Measurements from ENCODE around the gene TP53INP2.
"Not testable (repeated sequence)": the region's sequence is repeated elsewhere in the genome, so short reads cannot be mapped to it uniquely, and the experiment has no call there.

Gene TP53INP2

DNA sequence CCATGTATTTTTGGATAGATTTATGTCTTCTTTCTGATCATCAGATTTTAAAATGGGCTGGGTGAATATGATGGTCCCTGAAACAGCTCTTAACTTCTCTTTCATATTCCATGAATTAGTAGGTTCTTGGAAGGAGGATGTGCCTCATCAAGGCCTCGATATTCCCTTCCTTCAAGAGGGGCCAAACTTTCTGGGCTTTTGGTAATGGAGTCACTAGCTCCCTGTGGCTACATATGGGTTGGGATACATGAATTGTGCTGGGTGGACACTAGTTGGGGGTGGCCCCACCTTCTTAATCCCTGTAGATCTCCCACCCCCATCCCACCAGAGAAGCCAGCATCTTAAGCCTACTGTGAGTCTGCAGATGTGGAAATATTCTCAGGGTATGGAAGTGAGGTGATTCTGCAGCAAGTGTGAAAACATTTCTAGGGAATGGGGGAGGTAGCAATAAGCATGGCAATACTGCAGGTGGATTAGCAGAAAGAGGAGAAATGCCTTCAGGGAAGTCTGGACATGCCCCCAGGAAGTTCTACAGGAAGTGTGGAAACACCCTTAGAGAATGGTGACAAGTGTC is 2.2 kb downstream of the TP53INP2 start:
- no peak for DNase-seq

DNA sequence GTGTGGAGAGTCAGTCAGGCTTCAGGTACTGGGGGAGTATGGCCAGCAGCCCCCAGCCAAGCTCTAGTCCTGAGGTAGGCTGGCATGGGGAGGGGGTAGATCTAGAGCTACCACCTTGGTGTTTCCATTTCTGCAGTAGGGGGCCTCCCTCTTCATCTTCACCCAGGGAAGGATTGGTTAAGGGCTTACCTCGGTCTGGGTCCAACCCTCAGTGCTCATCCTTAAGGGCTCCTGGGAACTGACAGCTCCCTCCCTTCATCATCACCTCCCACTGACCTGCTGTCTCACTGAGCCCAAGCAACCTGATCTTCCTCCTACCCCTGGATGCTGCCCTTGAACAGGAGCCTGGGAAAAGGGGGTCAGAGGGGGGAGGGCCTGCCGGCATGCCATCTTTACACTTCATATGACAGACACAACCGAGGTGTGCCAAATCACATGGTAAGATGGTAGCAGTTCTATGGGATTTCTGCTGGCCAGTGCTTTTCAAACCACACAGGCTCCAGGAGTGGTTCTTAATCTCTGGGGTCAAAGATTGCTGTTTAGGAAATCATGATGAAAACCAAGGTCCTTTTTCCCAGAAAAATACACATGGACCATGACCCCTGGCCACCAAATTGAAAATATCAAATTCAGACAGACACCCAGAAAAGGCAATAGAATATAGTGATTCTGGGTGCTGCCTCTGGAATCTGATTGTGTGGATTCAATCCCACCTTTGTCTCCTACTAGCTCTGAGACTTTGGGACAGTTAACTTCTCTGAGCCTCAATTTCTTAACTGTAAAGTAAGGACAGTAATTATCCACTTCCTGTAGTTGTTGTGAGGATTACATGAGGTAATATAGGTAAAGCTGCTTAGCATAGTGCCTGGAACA is 3.0 kb downstream of the TP53INP2 start:
- DNase-seq = no peak

GRCh38 chr20:34708621-34709043 is 4.5 kb downstream of the TP53INP2 start:
- peak; percentile 31 for DNase-seq

- DNase-seq = peak; percentile 55
These were observed 5.1 kb downstream of the TP53INP2 start for GRCh38 chr20:34709044-34709830.

DNA sequence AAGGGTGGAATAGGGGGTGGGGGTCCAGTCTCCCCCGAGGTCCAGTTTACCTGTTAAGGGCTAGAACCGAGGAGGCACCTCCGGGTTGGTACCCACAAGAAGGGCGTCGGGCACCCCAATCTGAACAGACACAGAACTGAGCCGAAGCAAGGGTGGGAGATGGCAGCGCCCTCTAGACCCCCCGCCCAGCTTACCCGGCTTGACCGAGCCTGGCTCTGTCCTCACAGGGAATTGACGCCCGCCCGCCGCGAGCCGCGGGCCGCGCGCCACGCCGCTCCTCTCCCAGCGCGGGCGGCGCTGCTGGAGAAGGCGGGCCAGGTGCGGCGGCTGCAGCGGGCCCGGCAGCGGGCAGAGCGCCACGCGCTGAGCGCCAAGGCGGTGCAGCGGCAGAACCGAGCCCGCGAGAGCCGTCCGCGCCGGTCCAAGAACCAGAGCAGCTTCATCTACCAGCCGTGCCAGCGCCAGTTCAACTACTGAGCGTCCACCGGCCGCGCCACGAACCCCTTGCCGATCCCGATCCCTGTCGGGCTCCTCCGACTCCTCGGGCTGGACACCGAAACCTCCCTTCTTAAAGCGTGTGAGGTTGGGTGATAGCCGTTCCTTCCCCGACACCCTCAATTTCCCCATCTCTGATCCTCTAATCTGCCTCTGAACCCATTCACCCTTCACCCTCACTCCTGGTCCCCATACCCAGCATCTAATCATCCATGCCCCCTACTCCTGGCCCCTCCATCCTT is 5.9 kb downstream of the TP53INP2 start:
- peak; percentile 51 for DNase-seq

GRCh38 chr20:34710568-34710839 is 6.4 kb downstream of the TP53INP2 start:
- no peak for DNase-seq

DNA sequence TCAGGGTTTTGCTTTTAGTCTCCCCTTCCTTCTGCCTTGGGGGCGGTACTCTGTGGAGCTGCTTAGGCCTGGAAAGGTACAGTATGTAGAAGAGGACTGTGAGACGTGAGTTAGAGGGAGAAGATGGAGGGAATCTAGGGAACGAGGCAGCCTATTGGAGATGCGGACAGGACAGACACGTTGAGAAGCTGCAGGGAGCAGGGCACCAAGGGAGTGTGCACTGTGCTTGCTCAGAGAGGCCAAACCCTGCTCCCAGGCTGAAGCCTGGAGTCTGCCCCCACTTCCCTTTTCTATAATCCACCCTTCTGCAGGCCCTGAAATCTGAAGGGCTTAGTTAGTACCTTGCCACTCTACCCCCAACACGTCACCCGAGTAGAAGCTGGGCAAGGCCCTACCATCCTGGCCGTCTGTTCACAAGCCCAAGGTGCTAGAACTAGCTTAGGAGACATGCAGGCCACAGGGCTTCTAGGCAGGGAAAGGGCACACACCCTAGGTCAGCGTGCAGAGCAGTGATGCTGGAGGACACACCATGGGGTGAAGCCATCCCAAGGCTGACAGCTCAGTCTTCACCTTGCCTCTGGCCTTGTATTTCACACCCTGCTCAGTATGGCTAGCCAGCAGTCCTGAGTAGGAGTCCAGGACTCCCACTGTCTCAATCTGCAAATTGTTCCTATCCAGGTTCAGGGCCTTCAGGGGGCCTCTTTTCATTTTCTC is 6.9 kb downstream of the TP53INP2 start:
- DNase-seq = no peak

DNA sequence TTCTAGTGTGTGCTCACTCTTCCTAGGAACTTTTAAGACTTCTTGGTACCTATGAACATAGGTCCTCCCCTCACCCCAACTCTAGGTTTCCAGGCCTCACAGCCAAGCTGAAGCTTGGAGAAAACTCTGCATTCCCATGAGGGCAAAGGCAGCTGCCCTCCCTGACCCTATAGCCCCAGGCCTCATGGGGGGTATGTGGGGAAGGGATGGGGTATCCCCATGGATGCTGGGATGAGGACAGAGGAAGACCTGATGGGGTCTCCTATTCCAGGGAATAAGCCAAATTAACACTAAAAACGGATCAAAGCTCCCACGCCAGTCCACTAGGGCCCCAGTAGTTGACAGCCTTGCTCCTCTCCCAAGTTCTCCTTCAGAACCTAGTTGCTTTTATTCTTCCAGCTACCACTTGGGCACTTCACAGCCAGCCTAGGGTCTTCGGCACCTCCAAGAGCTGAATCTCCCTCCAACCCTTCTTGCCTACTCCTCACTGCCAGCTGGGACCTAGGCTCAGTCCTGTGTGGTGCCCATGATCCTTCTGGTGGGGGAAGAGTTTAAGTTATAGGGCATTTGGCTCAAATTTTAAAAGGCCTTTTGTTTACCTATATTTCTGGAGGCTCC is 7.8 kb downstream of the TP53INP2 start:
- DNase-seq = no peak

DNA sequence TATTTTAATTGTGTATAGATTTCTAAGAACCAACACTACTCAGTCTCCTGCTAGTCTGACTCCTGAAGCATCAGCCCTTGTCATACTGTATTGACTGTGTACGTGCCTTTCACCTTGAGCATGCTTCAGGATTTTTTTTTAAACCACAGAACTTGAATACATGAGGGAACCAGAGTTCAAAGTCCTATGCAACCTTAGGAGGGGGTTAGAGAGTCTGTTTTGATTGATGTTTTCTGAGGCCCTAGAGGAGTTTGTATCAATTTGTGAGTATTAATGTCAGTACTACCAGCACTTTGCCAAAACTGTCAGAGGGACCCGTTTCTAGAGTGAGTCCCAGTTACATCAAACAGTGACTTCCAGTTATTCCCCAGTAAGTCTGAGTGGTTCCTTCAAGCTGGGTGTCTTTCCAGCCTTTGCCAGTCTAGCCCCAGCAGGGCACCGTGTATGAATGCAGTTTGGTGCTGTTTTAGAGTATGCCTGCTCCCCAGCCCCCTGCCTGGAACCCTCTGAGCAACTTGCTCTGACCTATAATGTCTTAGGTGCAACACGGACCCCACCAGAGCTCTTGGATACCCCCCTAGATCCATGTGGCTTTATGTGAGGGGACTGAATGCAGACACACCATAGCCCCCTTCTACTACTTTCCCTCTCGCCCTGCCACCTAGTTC is 8.5 kb downstream of the TP53INP2 start:
- DNase-seq = no peak

- DNase-seq = no peak
These were observed 9.2 kb downstream of the TP53INP2 start for GRCh38 chr20:34713194-34713943.

DNA sequence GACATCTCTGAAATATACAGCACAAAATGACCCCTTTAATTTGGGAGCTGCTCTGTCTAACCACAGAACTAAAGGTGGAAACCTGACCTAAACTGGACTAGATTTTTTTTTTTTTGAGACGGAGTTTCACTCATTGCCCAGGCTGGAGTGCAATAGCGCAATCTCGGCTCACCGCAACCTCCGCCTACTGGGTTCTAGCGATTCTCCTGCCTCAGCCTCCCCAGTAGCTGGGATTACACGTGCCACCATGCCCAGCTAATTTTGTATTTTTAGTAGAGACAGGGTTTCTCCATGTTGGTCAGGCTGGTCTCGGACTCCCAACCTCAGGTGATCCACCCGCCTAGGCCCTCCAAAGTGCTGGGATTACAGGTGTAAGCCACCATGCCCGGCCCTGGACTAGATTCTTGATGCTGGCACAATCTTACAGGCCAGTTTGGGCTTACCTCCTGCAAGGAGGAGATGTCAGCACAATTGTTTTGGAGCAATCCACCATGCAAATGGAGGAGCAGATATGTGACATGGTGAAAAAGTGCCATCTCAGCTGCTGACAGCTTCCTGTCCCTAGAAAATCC is 9.9 kb downstream of the TP53INP2 start:
- not testable (repeated sequence) for DNase-seq

DNA sequence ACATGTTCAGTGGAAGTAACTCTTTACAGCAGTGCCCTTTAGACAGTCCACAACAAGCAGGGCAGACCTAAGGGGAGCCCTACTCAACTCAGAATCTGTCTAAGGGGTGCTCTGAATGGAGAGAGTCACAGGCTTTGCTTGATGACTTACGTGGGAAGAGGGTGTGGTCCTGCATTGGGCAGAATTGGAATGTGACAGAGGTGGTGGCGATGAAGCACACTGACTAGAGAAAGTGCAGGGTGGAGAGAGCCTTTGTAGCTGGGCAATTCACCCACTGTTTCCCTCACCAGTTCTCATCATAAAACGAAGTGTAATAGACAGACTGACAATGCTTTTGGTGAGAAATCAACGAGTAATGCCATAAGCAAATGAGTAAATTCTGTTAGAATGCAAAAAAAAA is 11.2 kb downstream of the TP53INP2 start:
- no peak for DNase-seq

DNA sequence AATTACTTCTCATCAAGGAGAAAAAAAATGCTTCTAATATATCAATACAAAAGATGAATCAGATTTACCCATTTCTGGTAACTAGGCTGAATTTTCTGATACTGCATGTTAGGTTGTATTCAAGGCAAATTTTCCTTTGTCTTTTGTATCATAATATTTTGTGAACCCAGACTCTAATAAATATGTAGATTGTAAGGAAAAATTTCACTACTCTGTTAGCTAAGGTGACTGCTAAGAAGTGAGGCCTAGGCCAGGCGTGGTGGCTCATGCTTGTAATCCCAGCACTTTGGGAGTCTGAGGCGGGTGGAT is 12.7 kb downstream of the TP53INP2 start:
- DNase-seq = no peak

DNA sequence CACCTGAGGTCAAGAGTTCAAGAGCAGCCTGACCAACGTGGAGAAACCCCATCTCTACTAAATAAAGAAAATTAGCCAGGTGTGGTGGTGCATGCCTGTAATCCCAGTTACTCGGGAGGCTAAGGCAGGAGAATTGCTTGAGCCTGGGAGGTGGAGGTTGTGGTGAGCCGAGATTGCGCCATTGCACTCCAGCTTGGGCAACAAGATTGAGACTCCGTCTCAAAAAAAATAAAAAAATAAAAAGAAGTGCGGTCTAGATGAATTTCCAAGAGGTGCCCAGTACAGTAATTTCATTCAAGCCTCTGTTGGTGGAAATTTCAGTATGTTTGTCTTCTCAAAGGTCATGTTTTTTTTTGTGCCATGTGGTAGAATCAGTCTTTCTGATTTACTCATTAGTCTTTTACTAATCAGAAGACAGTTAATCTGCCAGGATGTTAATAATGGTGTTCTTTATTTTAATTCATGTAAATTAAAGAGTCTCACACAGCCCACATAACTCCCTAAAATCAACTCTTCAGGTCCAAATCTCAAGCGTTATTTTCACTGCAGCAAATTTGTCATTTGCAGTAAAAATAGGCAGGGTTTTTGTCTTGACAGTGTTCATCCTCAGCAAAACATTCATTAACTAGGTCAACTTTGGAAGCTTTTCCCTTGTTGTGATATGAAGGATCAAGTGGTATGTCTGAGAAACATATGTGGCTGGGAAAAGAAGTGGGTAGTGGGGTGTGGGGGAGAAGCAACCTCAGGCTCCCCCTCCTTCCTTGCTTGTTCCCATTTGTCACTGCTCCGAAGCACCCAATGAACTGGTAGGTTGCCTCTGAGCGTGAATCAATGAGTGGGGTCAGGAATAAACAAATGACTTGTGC is 13.3 kb downstream of the TP53INP2 start:
- DNase-seq = no peak

- not testable (repeated sequence) for DNase-seq
These were observed 15.3 kb downstream of the TP53INP2 start for GRCh38 chr20:34719242-34720017.

GRCh38 chr20:34720266-34720665 is 16.1 kb downstream of the TP53INP2 start:
- no peak for DNase-seq

GRCh38 chr20:34722560-34722959 is 18.4 kb downstream of the TP53INP2 start:
- not testable (repeated sequence) for DNase-seq

- no peak for DNase-seq
These were observed 20.0 kb downstream of the TP53INP2 start for GRCh38 chr20:34724172-34724571.

GRCh38 chr20:34729416-34729815 is 25.3 kb downstream of the TP53INP2 start:
- no peak for DNase-seq
